Measurements from ENCODE around the gene SPATA24.

DNA sequence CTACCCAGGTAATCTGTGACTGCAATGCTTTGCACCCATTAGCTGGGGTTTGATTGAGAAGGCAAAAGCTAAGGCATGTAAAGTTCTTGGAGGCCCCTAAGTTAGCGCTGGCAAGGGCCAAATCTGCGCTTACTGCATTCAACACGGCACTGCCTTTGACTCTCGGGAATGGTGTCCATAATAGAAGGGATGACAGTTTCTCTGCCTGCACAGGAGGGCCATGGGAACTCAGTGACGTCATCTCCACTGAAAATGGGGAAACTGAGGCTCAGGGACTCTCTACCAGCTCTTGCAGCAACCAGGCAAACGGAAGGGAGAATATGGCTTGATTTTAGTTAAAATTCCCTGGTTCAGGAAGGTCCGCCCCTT lies 487 bp downstream of the SPATA24 start:
- TF ChIP-seq, protein P1, sequence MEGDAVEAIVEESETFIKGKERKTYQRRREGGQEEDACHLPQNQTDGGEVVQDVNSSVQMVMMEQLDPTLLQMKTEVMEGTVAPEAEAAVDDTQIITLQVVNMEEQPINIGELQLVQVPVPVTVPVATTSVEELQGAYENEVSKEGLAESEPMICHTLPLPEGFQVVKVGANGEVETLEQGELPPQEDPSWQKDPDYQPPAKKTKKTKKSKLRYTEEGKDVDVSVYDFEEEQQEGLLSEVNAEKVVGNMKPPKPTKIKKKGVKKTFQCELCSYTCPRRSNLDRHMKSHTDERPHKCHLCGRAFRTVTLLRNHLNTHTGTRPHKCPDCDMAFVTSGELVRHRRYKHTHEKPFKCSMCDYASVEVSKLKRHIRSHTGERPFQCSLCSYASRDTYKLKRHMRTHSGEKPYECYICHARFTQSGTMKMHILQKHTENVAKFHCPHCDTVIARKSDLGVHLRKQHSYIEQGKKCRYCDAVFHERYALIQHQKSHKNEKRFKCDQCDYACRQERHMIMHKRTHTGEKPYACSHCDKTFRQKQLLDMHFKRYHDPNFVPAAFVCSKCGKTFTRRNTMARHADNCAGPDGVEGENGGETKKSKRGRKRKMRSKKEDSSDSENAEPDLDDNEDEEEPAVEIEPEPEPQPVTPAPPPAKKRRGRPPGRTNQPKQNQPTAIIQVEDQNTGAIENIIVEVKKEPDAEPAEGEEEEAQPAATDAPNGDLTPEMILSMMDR (conservative IDR thresholded peaks at IDR 0.05; ENCODE audit: low read depth in 2 of 2) = no peak
- no peak for TF ChIP-seq EZH2 (IDR thresholded peaks at IDR 0.05; ENCODE audit: low read depth, unreplicated experiment)

Measured in GM23338 (cell line).